Hepatocyte (in vitro differentiated cells): ENCODE measurements around the gene VCX2. TPM values are rescaled to one million over a fixed set of nuclear protein-coding genes. Genes with fewer than 3 reads are reported as not detected.

Experiments
- DNase-seq: peaks from one replicate; pipeline ENCODE4 v3.0.0-alpha.2; 2016; ENCODE audit warnings: low spot score
- H2AFZ ChIP-seq: fragments of 200-600 bp; sonication (generic); 2 replicates; pipeline ENCODE4 v1.6.0; 2016; ENCODE audit warnings: antibody characterized with exemption, mild to moderate bottlenecking
- H3K27ac ChIP-seq: fragments of 200-600 bp; sonication (generic); 2 replicates; pipeline ENCODE4 v1.5.1; 2016; ENCODE audit warnings: mild to moderate bottlenecking
- H3K27me3 ChIP-seq: fragments of 200-600 bp; sonication (generic); 2 replicates; pipeline ENCODE4 v1.6.1; 2016
- H3K36me3 ChIP-seq: fragments of 200-600 bp; sonication (generic); replicated peaks from 2 replicates; pipeline ENCODE4 v1.5.1; 2016; ENCODE audit warnings: low read depth; ENCODE audit not compliant: insufficient read depth
- H3K4me1 ChIP-seq: fragments of 200-600 bp; sonication (generic); 2 replicates; pipeline ENCODE4 v1.5.1; 2016; ENCODE audit warnings: mild to moderate bottlenecking, moderate library complexity; ENCODE audit not compliant: insufficient read depth
- H3K4me2 ChIP-seq: fragments of 200-600 bp; sonication (generic); 2 replicates; pipeline ENCODE4 v1.6.0; 2016
- H3K4me3 ChIP-seq: fragments of 200-600 bp; sonication (generic); 2 replicates; pipeline ENCODE4 v1.5.1; 2016; ENCODE audit warnings: mild to moderate bottlenecking
- H3K79me2 ChIP-seq: fragments of 200-600 bp; sonication (generic); 2 replicates; pipeline ENCODE4 v1.6.0; 2017; ENCODE audit warnings: mild to moderate bottlenecking
- H3K9me2 ChIP-seq: fragments of 200-600 bp; sonication (generic); replicated peaks from 2 replicates; pipeline ENCODE4 v1.6.0; 2017; ENCODE audit warnings: mild to moderate bottlenecking; ENCODE audit not compliant: insufficient read depth
- H3K9me3 ChIP-seq: fragments of 200-600 bp; sonication (generic); 2 replicates; pipeline ENCODE4 v1.5.1; 2016; ENCODE audit warnings: low read depth, mild to moderate bottlenecking
- H4K20me1 ChIP-seq: fragments of 200-600 bp; sonication (generic); 2 replicates; pipeline ENCODE4 v1.6.0; 2016; ENCODE audit warnings: mild to moderate bottlenecking; ENCODE audit not compliant: insufficient read depth, poor library complexity, severe bottlenecking
- CTCF ChIP-seq: fragments of 200-600 bp; sonication (generic); IDR thresholded peaks from 2 replicates; pipeline ENCODE4 v1.5.1; 2016; ENCODE audit warnings: antibody characterized with exemption, mild to moderate bottlenecking; ENCODE audit not compliant: poor library complexity
- EZH2 ChIP-seq: fragments of 200-600 bp; sonication (generic); IDR thresholded peaks from 2 replicates; pipeline ENCODE4 v1.6.1; 2016; ENCODE audit warnings: antibody characterized with exemption, mild to moderate bottlenecking, borderline replicate concordance
- EZH2phosphoT487 ChIP-seq: fragments of 200-600 bp; sonication (generic); IDR thresholded peaks from one replicate; pipeline ENCODE4 v1.6.1; 2018; ENCODE audit warnings: antibody characterized with exemption, mild to moderate bottlenecking, low read depth, moderate library complexity; ENCODE audit not compliant: unreplicated experiment, severe bottlenecking
- WGBS: methylation state at CpG from one replicate; pipeline ENCODE4 v1.1.6; 2016; ENCODE audit warnings: low lambda C conversion rate; ENCODE audit errors: missing lambda C conversion rate; 5-methylcytosine and 5-hydroxymethylcytosine counted together
- polyA plus RNA-seq: library from polyadenylated mRNA; unstranded; fragments of >200 nt; fragmentation: Nextera tagmentation; extraction: Ambion mirVana; gene quantifications from 2 replicates; pipeline ENCODE4 v1.2.1, GENCODE V29; 2016
- total RNA-seq: library from RNA; depleted of rRNA; stranded (reverse); fragments of >200 nt; gene quantifications from 2 replicates; pipeline ENCODE4 v1.2.3, GENCODE V29; 2014

The VCX2 gene
- total and polyA plus RNA-seq, 2 experiments from 2014 or later = not detected

- TF ChIP-seq EZH2 (no peak), EZH2phosphoT487 (no peak), CTCF (no peak)
- 75% methylated on average over 7 of the region's 7 CpGs for WGBS
- no peak overlapping the region for H3K4me3 ChIP-seq
- no peak overlapping the region for H3K27ac ChIP-seq
- no peaks in the 10 kb centered on the region for H3K9me3 ChIP-seq
- H3K36me3 ChIP-seq = no peaks in the 10 kb centered on the region
- no peak for DNase-seq
- no peaks in the 10 kb centered on the region for H3K79me2 ChIP-seq
- H2AFZ ChIP-seq = no peak overlapping the region
- no peak overlapping the region for H3K4me2 ChIP-seq
- no peaks in the 10 kb centered on the region for H3K27me3 ChIP-seq
- no peaks in the 10 kb centered on the region for H3K9me2 ChIP-seq
- H4K20me1 ChIP-seq = no peaks in the 10 kb centered on the region
- no peaks in the 10 kb centered on the region for H3K4me1 ChIP-seq
Observed at GRCh38 chrX:8196776-8197175, 25.7 kb upstream of the VCX2 start.

GRCh38 chrX:8194216-8194615, 23.1 kb upstream of the VCX2 start:
- Histone ChIP-seq H3K27me3 (no peaks in the 10 kb centered on the region), H3K4me1 (no peaks in the 10 kb centered on the region), H3K4me3 (no peak overlapping the region), H3K9me3 (no peaks in the 10 kb centered on the region), H3K27ac (no peak overlapping the region), H3K79me2 (no peaks in the 10 kb centered on the region), H3K4me2 (no peak overlapping the region), H2AFZ (no peak overlapping the region), H3K36me3 (no peaks in the 10 kb centered on the region), H3K9me2 (no peaks in the 10 kb centered on the region), H4K20me1 (no peaks in the 10 kb centered on the region)
- DNase-seq = no peak
- TF ChIP-seq EZH2 (no peak), EZH2phosphoT487 (no peak), CTCF (no peak)
- WGBS = 62% methylated on average over 2 of the region's 2 CpGs

GRCh38 chrX:8192276-8192675, 21.2 kb upstream of the VCX2 start:
- Histone ChIP-seq H3K27me3 (no peaks in the 10 kb centered on the region), H3K79me2 (no peaks in the 10 kb centered on the region), H4K20me1 (no peaks in the 10 kb centered on the region), H3K9me2 (no peaks in the 10 kb centered on the region), H3K4me3 (no peak overlapping the region), H3K4me1 (no peaks in the 10 kb centered on the region), H3K27ac (no peak overlapping the region), H3K4me2 (no peak overlapping the region), H2AFZ (no peak overlapping the region), H3K36me3 (no peaks in the 10 kb centered on the region), H3K9me3 (no peaks in the 10 kb centered on the region)
- 86% methylated on average over 2 of the region's 2 CpGs for WGBS
- DNase-seq = no peak
- TF ChIP-seq CTCF = no peak
- no peak for TF ChIP-seq EZH2
- no peak for TF ChIP-seq EZH2phosphoT487

GRCh38 chrX:8191022-8191421, 20.0 kb upstream of the VCX2 start:
- 72% methylated on average over 8 of the region's 8 CpGs for WGBS
- H3K9me2 ChIP-seq = no peaks in the 10 kb centered on the region
- H2AFZ ChIP-seq = no peak overlapping the region
- H3K27me3 ChIP-seq = no peaks in the 10 kb centered on the region
- no peaks in the 10 kb centered on the region for H3K4me1 ChIP-seq
- no peak for TF ChIP-seq CTCF
- no peak for TF ChIP-seq EZH2
- TF ChIP-seq EZH2phosphoT487 = no peak
- H3K79me2 ChIP-seq = no peaks in the 10 kb centered on the region
- no peaks in the 10 kb centered on the region for H4K20me1 ChIP-seq
- H3K27ac ChIP-seq = no peak overlapping the region
- peak; percentile 57 for DNase-seq
- H3K36me3 ChIP-seq = no peaks in the 10 kb centered on the region
- no peak overlapping the region for H3K4me3 ChIP-seq
- H3K9me3 ChIP-seq = no peaks in the 10 kb centered on the region
- H3K4me2 ChIP-seq = no peak overlapping the region
